Measurements from ENCODE around the gene EPSTI1.
A peak's percentile ranks its signal among the peaks of the same experiment; 100 is the strongest.
"Not testable (repeated sequence)": the region's sequence is repeated elsewhere in the genome, so short reads cannot be mapped to it uniquely, and the experiment has no call there.

The EPSTI1 gene

GRCh38 chr13:42999491-42999890, 7.5 kb upstream of the EPSTI1 start:
- no peak for DNase-seq (ENCODE audit: low read depth)
- H3K4me3 ChIP-seq (ENCODE audit: control insufficient read depth, low read depth, low read length), result no peak overlapping the region
- no peak for TF ChIP-seq CTCF (conservative IDR thresholded peaks at IDR 0.05; ENCODE audit: control insufficient read depth, insufficient read depth, low read depth, low read length)

GRCh38 chr13:42997381-42997780, 5.3 kb upstream of the EPSTI1 start:
- H3K4me3 ChIP-seq (ENCODE audit: control insufficient read depth, low read depth, low read length), result no peak overlapping the region
- TF ChIP-seq CTCF (conservative IDR thresholded peaks at IDR 0.05; ENCODE audit: control insufficient read depth, insufficient read depth, low read depth, low read length), result no peak
- peak; percentile 15 for DNase-seq (ENCODE audit: low read depth)

GRCh38 chr13:42996584-42996983, 4.5 kb upstream of the EPSTI1 start:
- no peak overlapping the region for H3K4me3 ChIP-seq (ENCODE audit: control insufficient read depth, low read depth, low read length)
- TF ChIP-seq CTCF (conservative IDR thresholded peaks at IDR 0.05; ENCODE audit: control insufficient read depth, insufficient read depth, low read depth, low read length), result no peak
- peak; percentile 94 for DNase-seq (ENCODE audit: low read depth)

GRCh38 chr13:42994878-42995277, 2.8 kb upstream of the EPSTI1 start:
- TF ChIP-seq CTCF (conservative IDR thresholded peaks at IDR 0.05; ENCODE audit: control insufficient read depth, insufficient read depth, low read depth, low read length), result no peak
- H3K4me3 ChIP-seq (ENCODE audit: control insufficient read depth, low read depth, low read length), result no peak overlapping the region
- no peak for DNase-seq (ENCODE audit: low read depth)

- no peak for DNase-seq (ENCODE audit: low read depth)
- TF ChIP-seq CTCF (conservative IDR thresholded peaks at IDR 0.05; ENCODE audit: control insufficient read depth, insufficient read depth, low read depth, low read length), result no peak
- no peak overlapping the region for H3K4me3 ChIP-seq (ENCODE audit: control insufficient read depth, low read depth, low read length)
Measured at GRCh38 chr13:42992764-42993122, 702 bp upstream of the EPSTI1 start.

- H3K4me3 ChIP-seq (ENCODE audit: control insufficient read depth, low read depth, low read length), result peak overlapping the region; percentile 48
- DNase-seq (ENCODE audit: low read depth), result not testable (repeated sequence)
Measured at GRCh38 chr13:42991233-42991897, 676 bp downstream of the EPSTI1 start.

GRCh38 chr13:42990291-42991232, 1.5 kb downstream of the EPSTI1 start:
- no peak for TF ChIP-seq CTCF (conservative IDR thresholded peaks at IDR 0.05; ENCODE audit: control insufficient read depth, insufficient read depth, low read depth, low read length)
- peak; percentile 56 for DNase-seq (ENCODE audit: low read depth)
- no peak overlapping the region for H3K4me3 ChIP-seq (ENCODE audit: control insufficient read depth, low read depth, low read length)

All from fibroblast of mammary gland (primary cell).